ENCODE results near the gene LDLR.

Gene LDLR

GRCh38 chr19:11108746-11109145, 19.5 kb downstream of the LDLR start:
- TF ChIP-seq GATA2 (IDR thresholded peaks at IDR 0.05; ENCODE audit: low read depth, low read length) = no peak

DNA sequence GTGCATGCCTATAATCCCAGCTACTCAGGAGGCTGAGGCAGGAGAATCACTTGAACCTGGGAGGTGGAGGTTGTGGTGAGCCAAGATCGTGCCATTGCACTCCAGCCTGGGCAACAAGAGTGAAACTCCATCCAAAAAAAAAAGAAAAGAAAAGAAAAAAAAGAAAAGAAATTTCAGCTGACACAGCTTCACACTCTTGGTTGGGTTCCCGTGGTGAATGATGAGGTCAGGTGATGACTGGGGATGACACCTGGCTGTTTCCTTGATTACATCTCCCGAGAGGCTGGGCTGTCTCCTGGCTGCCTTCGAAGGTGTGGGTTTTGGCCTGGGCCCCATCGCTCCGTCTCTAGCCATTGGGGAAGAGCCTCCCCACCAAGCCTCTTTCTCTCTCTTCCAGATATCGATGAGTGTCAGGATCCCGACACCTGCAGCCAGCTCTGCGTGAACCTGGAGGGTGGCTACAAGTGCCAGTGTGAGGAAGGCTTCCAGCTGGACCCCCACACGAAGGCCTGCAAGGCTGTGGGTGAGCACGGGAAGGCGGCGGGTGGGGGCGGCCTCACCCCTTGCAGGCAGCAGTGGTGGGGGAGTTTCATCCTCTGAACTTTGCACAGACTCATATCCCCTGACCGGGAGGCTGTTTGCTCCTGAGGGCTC, 22.0 kb downstream of the LDLR start:
- TF ChIP-seq GATA3 (IDR thresholded peaks at IDR 0.05; ENCODE audit: low read depth, low read length) = no peak
- TF ChIP-seq GATA2 (IDR thresholded peaks at IDR 0.05; ENCODE audit: low read depth, low read length) = no peak

- no peak for TF ChIP-seq GATA2 (IDR thresholded peaks at IDR 0.05; ENCODE audit: low read depth, low read length)
- no peak for TF ChIP-seq GATA3 (IDR thresholded peaks at IDR 0.05; ENCODE audit: low read depth, low read length)
Measured at GRCh38 chr19:11111771-11112144, 22.5 kb downstream of the LDLR start.

- TF ChIP-seq GATA3 (IDR thresholded peaks at IDR 0.05; ENCODE audit: low read depth, low read length) (no peak), GATA2 (IDR thresholded peaks at IDR 0.05; ENCODE audit: low read depth, low read length) (no peak)
Measured at GRCh38 chr19:11113140-11113708, 24.0 kb downstream of the LDLR start.

DNA sequence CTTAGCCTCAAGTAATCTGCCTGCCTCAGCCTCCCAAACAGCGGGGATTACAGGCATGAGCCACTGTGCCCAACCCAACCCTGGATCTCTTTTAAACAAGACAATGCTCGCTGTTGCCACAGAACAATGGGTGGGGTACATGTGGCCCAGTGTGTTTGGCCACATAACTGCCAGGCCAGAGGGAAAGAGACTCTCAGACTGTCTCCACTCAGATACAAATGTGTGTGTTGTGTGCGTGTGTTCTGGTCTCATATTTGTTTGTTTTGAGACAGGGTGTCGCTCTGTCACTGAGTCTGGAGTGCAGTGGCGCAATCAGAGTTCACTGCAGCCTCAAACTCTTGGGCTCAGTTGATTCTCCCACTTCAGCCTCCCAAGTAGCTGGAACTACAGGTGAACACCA, 25.8 kb downstream of the LDLR start:
- no peak for TF ChIP-seq GATA2 (IDR thresholded peaks at IDR 0.05; ENCODE audit: low read depth, low read length)
- no peak for TF ChIP-seq GATA3 (IDR thresholded peaks at IDR 0.05; ENCODE audit: low read depth, low read length)

DNA sequence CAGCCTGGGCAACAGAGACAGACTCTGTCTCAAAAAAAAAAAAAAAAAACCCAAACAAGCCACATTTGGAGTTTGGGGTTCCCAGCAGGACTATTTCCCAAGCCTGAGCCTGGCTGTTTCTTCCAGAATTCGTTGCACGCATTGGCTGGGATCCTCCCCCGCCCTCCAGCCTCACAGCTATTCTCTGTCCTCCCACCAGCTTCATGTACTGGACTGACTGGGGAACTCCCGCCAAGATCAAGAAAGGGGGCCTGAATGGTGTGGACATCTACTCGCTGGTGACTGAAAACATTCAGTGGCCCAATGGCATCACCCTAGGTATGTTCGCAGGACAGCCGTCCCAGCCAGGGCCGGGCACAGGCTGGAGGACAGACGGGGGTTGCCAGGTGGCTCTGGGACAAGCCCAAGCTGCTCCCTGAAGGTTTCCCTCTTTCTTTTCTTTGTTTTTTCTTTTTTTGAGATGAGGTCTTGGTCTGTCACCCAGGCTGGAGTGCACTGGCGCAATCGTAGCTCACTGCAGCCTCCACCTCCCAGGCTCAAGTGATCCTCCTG, 26.7 kb downstream of the LDLR start:
- TF ChIP-seq GATA2 (IDR thresholded peaks at IDR 0.05; ENCODE audit: low read depth, low read length) (no peak), GATA3 (IDR thresholded peaks at IDR 0.05; ENCODE audit: low read depth, low read length) (no peak)

GRCh38 chr19:11116507-11116906, 27.2 kb downstream of the LDLR start:
- TF ChIP-seq GATA3 (IDR thresholded peaks at IDR 0.05; ENCODE audit: low read depth, low read length) = no peak
- TF ChIP-seq GATA2 (IDR thresholded peaks at IDR 0.05; ENCODE audit: low read depth, low read length) = no peak

- no peak for TF ChIP-seq GATA2 (IDR thresholded peaks at IDR 0.05; ENCODE audit: low read depth, low read length)
- TF ChIP-seq GATA3 (IDR thresholded peaks at IDR 0.05; ENCODE audit: low read depth, low read length) = no peak
Measured at GRCh38 chr19:11123114-11123513, 33.9 kb downstream of the LDLR start.

GRCh38 chr19:11125994-11126685, 36.9 kb downstream of the LDLR start:
- TF ChIP-seq GATA2 (IDR thresholded peaks at IDR 0.05; ENCODE audit: low read depth, low read length) = no peak
- TF ChIP-seq GATA3 (IDR thresholded peaks at IDR 0.05; ENCODE audit: low read depth, low read length) = no peak

DNA sequence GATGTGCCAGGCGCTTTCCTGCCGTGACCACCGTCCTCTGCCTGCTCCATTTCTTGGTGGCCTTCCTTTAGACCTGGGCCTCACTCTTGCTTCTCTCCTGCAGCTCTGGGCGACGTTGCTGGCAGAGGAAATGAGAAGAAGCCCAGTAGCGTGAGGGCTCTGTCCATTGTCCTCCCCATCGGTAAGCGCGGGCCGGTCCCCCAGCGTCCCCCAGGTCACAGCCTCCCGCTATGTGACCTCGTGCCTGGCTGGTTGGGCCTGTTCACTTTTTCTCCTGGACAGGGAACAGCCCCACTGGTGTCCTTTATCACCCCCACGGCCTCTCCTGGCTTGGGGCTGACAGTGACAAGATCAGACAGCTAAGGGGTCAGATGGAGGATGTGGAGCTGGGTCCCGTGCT, 38.6 kb downstream of the LDLR start:
- TF ChIP-seq GATA2 (IDR thresholded peaks at IDR 0.05; ENCODE audit: low read depth, low read length) (no peak), GATA3 (IDR thresholded peaks at IDR 0.05; ENCODE audit: low read depth, low read length) (no peak)

DNA sequence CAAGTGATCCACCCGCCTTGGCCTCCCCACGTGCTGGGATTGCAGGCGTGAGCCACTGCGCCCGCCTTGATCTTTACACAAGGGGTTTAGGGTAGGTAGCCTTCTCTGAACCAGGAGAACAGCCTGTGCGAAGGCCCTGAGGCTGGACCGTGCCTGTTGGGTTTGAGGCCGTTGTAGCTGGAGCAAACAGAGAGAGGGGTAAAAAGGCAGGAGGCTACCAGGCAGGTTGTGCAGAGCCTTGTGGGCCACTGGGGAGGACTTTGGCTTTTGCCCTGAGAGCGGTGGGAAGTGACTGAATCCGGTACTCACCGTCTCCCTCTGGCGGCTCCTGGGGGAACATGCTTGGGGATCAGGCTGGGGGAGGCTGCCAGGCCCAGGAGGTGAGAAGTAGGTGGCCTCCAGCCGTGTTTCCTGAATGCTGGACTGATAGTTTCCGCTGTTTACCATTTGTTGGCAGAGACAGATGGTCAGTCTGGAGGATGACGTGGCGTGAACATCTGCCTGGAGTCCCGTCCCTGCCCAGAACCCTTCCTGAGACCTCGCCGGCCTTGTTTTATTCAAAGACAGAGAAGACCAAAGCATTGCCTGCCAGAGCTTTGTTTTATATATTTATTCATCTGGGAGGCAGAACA, 41.7 kb downstream of the LDLR start:
- TF ChIP-seq GATA3 (IDR thresholded peaks at IDR 0.05; ENCODE audit: low read depth, low read length) = no peak
- TF ChIP-seq GATA2 (IDR thresholded peaks at IDR 0.05; ENCODE audit: low read depth, low read length) = no peak

DNA sequence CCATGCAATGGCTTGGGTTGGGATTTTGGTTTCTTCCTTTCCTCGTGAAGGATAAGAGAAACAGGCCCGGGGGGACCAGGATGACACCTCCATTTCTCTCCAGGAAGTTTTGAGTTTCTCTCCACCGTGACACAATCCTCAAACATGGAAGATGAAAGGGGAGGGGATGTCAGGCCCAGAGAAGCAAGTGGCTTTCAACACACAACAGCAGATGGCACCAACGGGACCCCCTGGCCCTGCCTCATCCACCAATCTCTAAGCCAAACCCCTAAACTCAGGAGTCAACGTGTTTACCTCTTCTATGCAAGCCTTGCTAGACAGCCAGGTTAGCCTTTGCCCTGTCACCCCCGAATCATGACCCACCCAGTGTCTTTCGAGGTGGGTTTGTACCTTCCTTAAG, 42.2 kb downstream of the LDLR start:
- no peak for TF ChIP-seq GATA3 (IDR thresholded peaks at IDR 0.05; ENCODE audit: low read depth, low read length)
- no peak for TF ChIP-seq GATA2 (IDR thresholded peaks at IDR 0.05; ENCODE audit: low read depth, low read length)

DNA sequence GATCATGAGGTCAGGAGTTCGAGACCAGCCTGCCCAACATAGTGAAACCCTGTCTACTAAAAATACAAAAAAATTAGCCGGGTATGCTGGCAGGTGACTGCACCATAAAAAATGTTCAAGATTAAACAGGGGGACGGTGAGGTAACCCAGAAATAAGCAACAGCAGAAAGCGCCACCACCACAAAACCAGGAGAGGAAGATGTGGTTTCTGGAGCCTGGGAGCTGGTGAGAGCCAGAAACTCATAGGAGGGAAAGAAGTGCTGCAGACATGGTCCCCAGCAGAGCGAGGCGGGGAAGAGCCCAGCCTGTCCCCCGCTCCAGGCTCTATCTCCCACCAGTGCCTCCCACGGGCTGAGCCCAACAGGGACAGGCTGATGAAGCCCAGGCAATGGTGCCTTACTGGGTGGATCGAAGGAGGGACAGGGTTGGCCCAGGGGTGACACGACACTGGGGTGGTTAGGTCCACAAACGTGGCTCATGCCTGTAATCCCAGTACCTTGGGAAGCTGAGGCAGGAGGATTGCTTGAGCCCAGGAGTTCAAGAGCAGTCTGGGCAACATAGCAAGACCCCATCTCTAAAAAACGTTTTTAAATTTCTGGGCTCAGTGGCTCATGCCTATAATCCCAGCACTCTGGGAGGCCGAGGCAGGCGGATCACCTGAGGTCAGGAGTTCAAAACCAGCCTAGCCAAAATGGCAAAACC, 47.3 kb downstream of the LDLR start:
- TF ChIP-seq GATA3 (IDR thresholded peaks at IDR 0.05; ENCODE audit: low read depth, low read length) (no peak), GATA2 (IDR thresholded peaks at IDR 0.05; ENCODE audit: low read depth, low read length) (no peak)

All from SH-SY5Y (cell line).